DMS53 treated with DMSO at 0.1 percent for 48 hours (cell line): ENCODE measurements around the gene GRIFIN.

ENCODE experiments used
- DNase-seq: peaks from one replicate; lab custom pipeline; 2025; ENCODE audit not compliant: unreplicated experiment; lab: John Stamatoyannopoulos, UW

Gene GRIFIN

DNA sequence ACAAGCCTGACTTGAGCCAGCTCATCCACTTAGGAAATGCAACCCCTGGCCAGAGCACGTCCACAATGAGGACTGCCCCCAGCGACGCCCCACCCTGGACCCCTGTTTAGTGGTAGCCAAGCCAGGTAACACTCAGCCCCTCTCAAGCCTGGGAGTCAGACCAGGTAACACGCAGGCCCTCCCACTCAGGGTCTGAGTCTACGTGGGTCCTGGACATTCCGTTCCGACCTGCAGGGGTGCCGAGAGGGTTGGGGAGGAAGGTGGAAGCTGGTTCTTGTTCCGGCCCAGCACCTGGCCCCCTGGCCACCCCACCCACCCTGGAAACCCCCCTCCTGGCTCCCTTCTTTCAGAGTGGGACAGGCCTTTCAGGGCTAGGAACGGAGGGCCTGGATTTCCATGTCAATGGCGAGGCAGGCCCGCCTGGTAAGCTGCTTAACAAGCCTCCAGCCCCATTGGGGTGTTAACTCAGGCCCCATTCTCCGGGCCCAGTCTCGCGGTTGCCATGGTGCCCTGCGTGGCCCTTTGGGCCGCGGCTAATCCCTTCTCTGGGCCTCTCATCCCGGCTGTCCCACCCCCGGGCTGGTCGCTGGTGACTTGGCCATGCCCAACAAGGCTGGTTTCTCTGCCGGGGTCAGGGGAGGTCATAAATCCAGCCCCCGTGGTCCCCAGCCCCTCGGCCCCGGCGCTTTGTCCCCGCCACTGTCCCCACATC lies 23.7 kb upstream of the GRIFIN start:
- DNase-seq: no peak

DNA sequence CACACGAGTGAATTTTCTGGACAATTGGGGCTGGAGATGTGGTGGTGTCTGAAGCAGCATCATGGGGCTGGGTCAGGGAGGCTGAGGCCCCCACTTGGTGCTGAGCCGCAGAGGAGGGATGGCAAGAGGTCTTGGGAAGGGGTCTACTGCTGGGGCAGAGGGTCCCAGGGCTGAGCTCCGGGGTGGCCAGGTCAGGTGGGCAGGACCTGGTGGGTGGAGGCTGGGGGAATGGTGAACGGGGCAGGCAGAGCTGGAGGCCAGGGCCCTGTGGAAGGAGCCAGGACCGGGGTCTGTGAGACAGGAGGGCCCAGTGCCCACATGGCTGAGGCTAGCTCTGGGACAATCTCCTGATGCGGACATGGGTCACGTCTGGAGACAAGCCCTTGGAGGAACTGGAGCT lies 23.0 kb upstream of the GRIFIN start:
- no peak for DNase-seq

DNA sequence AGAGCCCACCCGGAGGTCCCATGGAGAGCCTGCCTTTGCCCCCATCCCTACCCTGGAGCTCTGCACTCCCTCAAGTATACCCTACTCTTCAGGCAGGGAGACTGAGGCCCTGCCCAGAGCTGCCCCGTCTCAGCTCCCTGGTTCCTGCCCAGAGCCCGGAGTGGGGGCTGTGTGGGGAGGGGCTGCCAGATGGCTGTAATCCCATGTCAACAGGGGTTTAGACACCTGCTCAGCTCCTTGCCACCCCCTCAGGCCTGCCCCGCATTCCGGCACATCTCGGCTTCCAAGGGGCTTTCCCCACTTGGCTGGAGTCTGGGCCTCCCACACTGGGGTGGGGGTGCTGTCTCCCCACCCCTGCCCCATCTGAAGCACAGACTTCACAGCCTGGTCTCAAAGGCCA lies 22.5 kb upstream of the GRIFIN start:
- DNase-seq: no peak

DNA sequence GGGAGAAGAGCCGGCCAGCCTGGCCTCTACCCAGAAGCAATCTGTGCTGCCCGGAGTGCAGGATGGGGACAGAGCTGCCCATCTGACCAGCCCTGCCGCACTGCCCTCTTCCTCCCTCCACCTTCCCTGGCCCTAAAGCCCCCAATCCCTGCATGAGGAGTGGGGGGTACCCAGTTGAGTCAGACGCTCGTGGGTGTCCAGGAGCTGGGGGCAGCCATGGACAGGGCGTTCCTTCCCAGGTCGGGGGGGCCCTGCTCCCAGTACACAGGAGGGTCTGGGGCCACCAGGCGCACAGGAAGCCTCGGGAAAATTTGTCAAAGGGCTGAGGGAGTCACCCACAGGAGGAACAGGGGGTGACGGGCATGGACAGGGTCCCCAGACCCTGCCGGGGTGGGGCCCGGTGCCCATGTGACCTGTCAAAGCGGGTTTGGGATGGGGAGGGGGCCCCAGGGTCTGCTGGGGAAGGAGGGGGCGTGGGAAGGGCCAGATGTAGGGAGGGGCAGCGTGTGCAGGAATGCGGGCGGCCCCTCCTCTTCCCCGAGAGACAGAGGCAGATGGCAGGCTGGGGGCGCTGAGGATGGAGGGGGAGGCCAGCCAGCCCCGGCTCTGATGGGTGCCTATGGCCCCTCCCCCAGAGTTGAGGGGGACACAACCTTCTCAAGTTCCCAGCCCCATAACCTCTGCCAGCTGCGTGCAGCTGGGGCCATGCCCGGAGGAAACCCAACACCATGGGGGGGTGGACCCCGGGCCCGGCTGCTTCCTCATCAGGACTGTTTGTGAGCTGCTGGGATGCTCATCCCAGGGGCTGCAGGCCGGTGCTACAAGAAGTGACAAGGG lies 21.5 kb upstream of the GRIFIN start:
- no peak for DNase-seq

DNA sequence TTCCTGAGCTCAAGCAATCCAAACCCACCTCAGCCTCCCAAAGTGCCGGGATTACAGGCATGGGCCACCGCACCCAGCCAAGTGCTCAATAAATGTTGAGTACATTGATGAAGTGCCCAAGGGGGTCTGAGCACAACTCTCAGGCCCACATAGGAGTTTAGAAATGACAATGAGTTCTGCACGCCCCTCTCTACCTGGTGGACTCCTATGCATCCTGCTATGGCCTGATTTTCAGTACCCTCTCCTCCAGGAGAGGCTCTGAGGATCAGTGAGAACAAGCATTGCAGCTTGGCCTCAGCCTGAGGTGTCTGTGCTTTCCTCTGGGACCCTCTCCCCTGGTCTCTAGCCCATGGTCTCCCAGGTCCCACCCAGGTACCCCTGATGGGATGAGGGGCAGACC lies 20.9 kb upstream of the GRIFIN start:
- DNase-seq: no peak

DNA sequence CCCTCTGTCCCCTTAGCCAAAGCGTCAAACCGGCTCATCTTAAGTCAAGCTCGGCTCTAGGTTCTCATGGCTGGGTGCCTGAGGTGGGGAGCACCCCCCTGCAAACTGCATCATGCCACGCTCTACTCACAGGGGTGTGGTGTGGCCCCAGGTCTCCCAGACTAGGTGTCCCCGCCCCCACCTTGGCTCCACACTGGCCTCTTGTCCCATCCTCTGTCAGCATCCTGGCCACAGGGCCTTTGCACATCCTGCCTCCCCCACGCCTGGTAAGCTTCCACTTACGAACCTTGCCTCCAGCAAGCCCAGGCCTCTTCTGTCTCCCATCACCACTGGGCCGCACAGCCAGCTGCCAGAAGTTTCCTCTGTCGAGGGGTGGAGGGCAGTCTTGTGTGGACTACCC lies 20.2 kb upstream of the GRIFIN start:
- DNase-seq: no peak

DNA sequence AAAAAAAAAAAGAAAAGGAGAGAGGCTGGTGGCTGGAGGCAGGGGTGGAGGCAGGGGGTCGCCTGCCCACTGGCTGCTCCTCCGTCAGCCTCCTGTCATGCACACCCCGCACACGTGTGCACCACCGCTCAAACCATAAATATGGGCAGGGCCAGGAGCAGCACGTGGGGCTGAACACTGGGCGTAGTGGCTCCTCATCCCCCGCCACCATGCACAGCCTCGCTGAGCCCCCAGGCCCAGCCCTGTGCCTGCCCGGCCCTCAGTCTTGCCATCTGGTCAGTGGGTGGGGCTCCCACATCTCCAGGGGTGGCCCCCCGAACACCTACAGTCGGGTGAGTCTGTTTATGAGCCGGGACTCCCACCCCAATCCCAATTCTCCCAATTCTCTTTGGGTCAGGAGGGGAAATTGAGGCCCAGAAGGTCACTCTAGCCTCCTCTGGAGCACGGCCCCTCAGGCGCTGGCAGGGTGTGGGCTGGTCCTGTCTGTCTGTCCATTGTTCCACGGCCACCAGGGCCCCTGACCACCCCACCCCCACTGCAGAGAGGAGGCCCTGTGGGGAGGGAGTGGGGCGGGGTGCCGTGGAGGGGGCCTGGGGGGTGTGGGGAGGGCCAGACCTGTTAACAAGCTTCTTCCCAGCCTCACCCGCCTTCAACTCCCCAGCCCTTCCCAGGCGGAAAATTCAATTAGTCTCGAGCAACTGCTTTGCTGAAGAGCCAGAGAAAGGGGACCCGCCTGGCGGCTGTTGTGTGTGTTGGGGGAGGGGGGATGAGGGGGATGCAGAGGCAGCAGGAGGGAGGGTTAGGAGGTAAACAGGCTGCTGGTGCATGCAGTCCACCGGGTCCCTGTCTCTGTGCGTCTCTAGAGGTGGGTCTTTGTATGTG lies 19.5 kb upstream of the GRIFIN start:
- no peak for DNase-seq

DNA sequence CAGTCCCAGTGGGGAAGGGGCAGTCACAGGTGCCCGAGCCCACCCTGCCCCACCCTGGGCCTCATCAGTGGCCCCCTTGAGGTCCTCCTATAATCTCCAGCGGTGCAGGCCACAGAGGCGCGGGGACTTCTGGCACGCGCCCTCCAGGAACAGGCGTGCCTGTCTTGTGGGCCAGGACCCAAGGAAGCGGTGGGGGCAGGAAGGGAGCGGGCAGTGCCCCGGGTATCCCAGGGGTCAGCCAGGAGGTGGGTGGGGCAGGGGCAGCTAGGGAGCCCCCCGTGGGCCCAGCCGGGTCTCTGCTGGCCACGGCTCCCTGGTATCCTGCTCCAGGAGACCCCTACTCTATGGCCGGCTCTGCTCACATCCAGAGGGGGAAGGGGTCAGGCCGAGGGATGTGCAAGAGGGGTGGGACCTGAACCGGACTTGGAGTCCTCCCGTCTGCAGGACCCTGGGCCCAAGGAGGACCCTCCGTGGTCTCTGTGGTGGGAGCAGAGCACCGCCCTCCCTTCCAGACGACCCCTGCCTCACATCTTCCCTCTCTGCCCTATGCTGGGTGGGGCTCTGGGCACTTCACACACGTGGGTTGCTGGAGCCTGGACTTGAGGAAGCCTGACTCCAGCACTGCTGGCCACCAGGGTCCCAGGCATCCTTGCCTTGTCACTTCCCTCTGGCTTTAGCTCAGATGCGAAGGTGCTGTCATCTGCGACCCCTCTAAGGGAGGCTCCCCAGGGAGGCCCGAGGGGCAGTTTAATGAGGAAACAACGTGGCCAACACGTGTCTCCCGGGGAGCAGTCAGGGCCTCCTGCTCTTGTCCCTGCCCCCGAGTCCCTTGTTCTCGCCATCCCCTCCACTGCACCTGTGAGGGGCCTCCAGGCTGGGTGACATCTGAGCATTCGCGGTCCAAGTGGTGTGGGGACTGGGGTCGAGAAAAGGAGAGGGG lies 18.3 kb upstream of the GRIFIN start:
- no peak for DNase-seq

DNA sequence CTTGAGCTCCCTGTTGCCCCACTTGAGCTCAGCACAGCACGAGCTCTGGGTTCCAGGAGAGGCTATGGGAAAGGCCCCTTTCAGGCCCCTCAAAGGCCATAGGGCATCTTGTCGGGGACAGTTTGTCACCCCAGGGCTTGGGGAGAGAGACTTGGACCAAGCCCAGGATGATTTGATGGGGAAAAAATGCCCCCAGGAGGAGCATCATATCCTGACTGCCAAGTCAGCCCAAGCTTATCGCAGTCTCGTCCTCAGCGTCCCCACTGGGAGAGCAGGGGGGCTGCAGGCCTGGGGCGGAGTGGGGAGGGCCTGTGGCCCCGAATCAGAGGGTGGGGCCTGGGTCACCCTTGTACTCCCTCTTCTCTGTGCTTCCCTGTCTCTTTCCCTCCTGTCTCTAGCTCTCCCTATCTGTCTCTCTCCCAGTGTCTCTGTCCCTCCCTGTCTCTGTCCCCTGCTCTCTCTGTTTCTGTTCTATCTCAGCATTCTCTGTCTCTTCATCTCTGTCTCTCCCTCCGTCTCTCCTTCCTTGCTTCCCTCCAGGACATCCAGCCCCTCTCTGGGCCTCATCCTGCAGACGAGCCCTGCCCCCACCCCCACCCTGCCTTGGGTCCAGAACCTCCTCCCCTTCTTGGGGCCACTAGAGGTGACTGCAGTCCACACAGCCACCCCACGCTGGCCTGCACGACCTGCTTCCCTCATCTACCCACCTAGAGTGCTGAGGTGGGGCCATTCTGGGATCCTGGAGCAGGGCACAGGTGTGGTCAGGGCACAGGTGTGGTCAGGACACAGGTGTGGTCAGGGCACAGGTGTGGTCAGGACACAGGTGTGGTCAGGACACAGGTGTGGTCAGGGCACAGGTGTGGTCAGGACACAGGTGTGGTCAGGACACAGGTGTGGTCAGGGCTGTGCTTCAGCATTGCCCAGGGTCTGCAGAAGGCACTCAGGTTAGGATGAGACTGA lies 17.3 kb upstream of the GRIFIN start:
- DNase-seq: no peak

DNA sequence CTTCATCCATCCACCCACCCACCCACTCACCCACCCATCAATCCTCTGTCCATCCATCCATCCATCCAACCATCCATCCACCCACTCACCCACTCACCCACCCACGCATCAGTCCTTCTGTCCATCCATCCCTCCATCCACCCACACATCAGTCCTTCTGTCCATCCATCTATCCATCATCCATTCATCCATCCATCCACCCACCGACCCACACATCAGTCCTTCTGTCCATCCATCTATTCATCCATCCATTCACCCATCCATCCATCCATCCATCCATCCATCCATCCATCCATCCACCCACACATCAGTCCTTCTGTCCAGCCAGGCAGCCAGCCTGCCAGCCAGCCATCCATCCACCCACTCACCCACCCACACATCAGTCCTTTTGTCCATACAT lies 15.8 kb upstream of the GRIFIN start:
- no peak for DNase-seq

DNA sequence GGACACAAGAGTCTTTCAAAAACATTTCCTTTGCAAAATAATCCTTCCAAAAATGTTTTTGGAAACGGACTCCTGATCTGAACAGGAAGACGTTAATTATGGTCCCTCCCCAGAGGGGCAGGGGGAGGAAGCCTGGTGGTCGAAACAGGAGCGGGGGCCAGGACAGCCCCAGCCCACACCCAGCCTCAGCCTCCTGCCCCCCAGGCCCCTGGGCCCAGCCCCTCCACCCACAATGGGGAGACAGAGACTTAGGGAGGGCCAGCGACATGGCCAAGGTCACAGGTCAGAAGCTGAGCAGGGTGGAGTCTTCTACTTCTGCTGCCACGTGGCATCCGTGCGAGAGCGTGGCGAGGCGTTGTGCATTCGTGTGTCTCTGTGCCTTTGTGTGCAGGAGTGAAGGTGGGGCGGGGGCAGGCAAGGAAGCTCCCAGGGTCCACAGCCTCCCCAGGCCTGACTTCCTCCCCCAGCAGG lies 14.0 kb upstream of the GRIFIN start:
- no peak for DNase-seq

DNA sequence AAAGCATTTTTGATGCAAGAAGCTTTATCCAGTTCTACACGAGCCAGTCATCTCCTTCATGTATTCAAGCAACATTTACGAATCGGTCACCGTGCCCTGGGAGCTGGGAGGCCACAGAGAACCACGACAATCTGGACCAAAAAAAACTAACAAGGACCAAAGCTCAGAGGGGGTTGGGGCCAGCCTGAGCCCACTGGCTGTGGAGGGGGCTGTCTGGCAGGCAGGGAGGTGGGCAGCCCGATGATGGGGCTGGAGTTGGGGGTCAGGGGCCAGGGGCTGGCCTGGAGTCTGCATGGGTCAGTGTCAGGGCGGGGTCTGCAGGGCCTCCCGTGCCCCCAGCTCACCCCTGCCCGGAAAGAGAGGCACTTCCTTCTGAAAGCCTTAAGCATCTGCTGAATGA lies 12.5 kb upstream of the GRIFIN start:
- no peak for DNase-seq

DNA sequence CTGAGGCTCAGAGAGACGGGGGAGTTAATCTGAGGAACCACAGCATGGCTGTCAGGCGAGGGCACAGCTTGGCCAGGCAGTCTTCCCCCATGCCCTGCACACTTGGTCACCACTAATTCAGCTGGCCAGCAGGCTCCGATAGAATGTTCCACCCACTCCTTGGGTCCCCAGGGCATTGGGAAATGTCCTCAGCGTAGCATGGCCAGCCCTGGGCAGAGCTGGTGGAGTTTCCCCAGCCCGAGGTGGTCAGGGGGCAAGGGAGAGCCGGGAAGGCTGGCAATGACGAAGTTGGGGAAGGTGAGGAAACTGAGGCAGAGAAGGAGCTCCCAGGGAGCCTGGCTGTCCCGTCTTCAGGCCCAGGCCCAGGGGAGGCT lies 12.1 kb upstream of the GRIFIN start:
- DNase-seq: no peak

DNA sequence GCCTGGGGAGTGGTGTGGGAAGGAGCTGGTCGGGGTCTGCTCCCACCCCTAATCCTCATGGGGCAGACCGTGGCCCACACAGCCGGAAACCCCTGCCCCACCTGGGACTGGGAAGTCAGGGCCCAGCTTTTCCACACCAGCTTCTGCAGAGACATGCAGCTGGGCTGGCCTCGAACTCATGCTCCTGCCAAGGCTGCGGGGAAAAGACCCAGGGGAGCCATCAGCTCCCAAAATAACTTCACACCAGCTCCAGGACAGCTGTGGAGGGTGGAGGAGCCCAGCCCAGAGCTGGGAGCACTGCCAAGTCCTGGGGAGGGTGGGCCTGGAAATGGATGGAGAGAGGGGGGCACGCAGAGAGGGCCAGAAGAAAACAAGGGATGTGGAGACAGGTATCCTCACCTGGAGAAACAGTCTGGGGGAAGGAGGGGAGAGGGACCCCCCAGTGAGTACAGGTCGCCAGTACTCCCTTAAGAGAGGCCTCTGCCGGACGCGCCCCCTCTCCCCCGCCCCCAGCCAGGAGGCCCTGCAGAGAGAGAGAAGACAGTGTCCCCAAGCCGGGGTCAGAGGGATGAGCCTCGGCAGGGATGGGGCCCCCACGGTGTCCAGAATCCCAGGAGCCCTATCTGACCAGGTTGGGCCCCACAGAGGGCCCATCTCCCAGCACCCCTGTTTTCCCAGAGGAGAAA lies 11.5 kb upstream of the GRIFIN start:
- DNase-seq: no peak

DNA sequence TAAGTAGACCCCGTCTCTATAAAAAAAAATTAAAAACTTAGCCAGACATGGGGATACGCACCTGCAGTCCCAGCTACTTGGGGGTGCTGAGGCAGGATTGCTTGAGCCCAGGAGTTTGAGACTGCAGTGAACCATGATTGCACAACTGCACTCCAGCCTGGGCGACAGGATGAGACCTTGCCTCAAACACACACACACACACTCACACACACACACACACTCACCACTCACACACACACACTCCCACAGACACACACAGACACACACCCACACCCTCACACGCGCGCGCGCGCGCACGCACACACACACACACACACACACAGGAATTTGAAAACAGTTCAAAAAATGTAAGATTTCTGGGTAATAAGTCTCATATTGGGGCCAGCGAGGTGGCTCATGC lies 8.7 kb upstream of the GRIFIN start:
- no peak for DNase-seq

DNA sequence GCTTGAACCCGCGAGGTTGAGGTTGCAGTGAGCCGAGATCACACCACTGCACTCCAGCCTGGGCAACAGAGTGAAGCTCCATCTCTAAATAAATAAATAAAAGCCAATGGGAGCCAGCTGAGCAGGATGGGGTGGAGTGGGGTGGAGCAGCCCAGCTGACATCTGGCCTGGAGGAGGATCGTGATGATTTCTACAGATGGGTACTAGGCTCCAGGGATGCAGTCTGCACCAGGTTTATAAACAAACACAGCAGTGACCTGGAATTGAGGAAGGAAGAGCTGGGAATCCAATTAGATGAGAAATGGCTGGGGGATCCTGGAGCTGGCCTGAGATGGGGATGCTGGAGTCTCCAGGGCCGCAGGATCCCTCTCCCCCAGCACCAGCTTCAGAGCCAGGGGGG lies 7.3 kb upstream of the GRIFIN start:
- no peak for DNase-seq

DNA sequence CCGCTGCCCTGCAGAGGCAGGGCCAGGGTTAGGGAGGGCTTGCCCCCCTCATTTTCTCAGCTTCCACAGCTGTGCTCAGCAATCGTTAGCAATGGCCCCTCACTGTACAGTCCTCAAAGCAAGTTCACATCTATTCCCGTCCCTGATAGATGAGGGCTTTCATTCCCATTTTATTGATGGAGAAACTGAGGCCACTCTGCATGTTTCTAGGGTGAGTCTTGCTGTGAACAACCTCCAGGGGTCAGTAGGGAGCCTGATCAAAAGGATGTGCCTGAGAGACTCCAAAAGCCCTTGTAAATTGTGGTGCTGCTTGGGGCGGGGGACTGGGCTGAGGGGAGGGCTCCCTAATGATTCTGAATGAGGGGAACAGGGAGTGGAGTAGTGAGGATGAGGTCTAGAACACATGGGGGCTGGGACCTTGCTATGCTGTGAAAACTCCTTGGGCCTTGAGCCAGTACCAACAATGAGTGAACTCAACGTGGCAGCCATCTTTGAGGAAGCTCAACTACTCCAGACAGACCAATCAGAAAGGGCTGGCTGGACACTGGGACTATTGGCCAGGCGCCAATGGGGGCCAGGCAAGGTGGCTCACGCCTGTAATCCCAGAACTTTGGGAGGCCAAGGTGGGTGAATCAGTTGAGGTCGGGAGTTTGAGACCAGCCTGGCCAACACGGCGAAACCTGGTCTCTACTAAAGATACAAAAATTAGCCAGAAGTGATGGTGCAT lies 6.7 kb upstream of the GRIFIN start:
- DNase-seq: no peak

DNA sequence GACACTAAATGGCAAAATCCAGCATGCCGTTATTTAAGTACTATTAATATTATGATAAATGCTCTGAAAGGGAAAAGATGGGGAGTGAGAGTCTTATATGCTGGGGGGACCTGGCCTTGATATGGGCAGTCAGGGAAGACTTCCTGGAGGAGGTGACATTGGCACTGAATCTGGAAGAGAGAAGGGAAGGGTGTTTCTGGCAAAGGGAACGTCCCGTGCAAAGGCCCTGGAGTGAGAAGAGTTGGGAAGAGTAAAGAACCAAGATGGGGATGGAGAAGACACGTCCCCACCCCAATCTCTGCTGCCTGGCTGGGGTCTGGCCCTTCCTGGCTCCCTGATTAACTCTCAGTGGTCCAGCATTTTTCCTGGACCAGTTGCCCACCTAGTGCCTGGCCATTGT lies 5.0 kb upstream of the GRIFIN start:
- no peak for DNase-seq
